Left lung (tissue), 10 donors: ENCODE data around the gene EXD2. TPM values are rescaled to one million over a fixed set of nuclear protein-coding genes. Genes with fewer than 3 reads are reported as not detected.

Source experiments
- ATAC-seq: fragments of 200-7000 bp; cut with Tn5 transposase; one replicate; pipeline ENCODE4 v1.9.1; 2020; ENCODE audit warnings: moderate library complexity
- DNase-seq, 4 donors: peaks; one replicate each; pipeline ENCODE4 v3.0.0-alpha.2; 2013 to 2020
- H3K27ac ChIP-seq, 2 donors: fragments of 200-600 bp; sonication (generic) in 1 of 2; one replicate each; pipeline versions ENCODE4 v1.5.0 to v1.8.0; 2020 to 2021
- H3K27me3 ChIP-seq, 2 donors: fragments of 200-600 bp; sonication (generic) in 1 of 2; one replicate each; pipeline versions ENCODE4 v1.5.0 to v1.8.0; 2020 to 2021
- H3K36me3 ChIP-seq, 2 donors: fragments of 200-600 bp; sonication (generic) in 1 of 2; one replicate each; pipeline versions ENCODE4 v1.5.0 to v1.8.0; 2020 to 2021
- H3K4me1 ChIP-seq, 2 donors: fragments of 200-600 bp; one replicate each; pipeline ENCODE4 v1.8.0; 2021
- H3K4me3 ChIP-seq, 2 donors: fragments of 200-600 bp; sonication (generic) in 1 of 2; one replicate each; pipeline versions ENCODE4 v1.5.0 to v1.8.0; 2020 to 2021; ENCODE audit warnings: mild to moderate bottlenecking in 1 of 2
- H3K9me3 ChIP-seq, 2 donors: fragments of 200-600 bp; sonication (generic) in 1 of 2; one replicate each; pipeline versions ENCODE4 v1.5.0 to v1.8.0; 2020 to 2021
- CTCF ChIP-seq, 2 donors: fragments of 200-600 bp; sonication (generic) in 1 of 2; IDR thresholded peaks; one replicate each; pipeline versions ENCODE4 v1.5.0 to v1.8.0; 2021; ENCODE audit warnings: antibody characterized with exemption in 2 of 2
- intact Hi-C, 2 donors: fragments of 100-400 bp; cut with DNase I; formaldehyde crosslinking; loops; one replicate each; pipeline versions ENCODE4 v1.11.2 to v1.14.2; 2022
- polyA plus RNA-seq, 6 donors: library from polyadenylated mRNA; unstranded; fragments of 120-200 nt; gene quantifications; one replicate each; pipeline ENCODE4 v1.2.1, GENCODE V29; 2013; ENCODE audit not compliant: insufficient read length in 6 of 6
- total RNA-seq, 2 donors: library from RNA; stranded (reverse); fragmentation: NEBNext Ultra II Directional; extraction: Animal tissue kit (Norgen Biotek cat#: 25700); gene quantifications; one replicate each; pipeline ENCODE4 v1.2.1, GENCODE V29; 2021
- donor health status: DM: no; HTN: yes; CAD: no.
- donor health status: DM: no; HTN: no; CAD: no.

The EXD2 gene
- total and polyA plus RNA-seq, 8 donors = 24.0 to 39.0 (median 31.4) TPM

DNA sequence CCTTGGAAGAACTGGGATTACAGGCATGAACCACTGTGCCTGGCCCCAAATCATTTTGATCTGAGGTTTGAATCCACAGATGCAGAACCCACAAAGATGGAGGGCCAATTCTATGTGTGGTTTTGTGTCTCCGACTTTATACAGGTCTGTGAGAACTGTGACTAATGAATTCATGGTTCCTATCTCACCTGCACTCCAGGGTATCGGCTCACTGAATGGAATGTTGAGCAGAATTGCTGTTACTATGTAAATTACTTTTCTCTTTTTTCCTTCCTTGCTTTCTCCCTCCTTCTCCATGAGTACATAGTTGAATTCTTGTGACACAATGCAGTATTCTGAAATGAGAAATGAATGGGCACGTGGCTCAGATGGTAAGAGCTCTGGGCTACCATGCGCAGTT, 47.6 kb downstream of the EXD2 start:
- ATAC-seq = no peak
- DNase-seq = no peak

DNA sequence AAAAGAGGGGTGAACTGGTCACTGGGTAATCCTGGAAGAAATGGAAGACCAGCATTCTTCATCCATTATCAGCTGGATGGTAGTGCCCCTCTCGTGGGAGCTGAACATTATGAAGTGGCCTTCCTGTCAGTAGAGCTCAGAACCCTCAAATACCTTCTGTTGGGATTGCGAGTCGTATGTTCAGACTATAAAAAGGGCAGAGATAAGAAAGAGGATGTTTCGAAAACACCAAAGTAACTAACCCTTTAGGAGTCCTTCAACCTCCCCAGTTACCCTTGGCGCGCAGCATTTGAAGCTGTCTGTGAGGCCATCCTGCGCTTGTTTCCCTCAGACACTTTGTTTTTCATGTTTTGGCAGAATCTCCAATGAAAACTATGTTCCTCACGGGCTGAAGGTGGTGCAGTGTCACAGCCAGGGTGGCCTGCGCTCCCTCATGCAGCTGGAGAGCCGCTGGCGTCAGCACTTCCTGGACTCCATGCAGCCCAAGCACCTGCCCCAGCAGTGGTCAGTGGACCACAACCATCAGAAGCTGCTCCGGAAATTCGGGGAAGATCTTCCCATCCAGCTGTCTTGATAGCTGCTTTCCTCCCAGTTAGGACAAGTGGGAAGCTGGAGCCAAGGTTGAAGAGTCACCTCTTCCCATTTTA, 49.4 kb downstream of the EXD2 start:
- peaks cover 0 to 56% of the 10 kb centered on the region in 2 donors for H3K36me3 ChIP-seq
- no peaks in the 10 kb centered on the region for H3K9me3 ChIP-seq
- intact Hi-C loops = loop anchor here in 1 of 2 donors (5.0 kb wide), 1 partner anchor 222 kb away; no protein-coding TSS in a partner anchor
- no peak overlapping the region for H3K4me3 ChIP-seq
- H3K27me3 ChIP-seq = no peaks in the 10 kb centered on the region
- no peak overlapping the region for H3K27ac ChIP-seq
- peaks cover 0 to 2% of the 10 kb centered on the region in 2 donors for H3K4me1 ChIP-seq
- ATAC-seq (no peak), DNase-seq (no peak)
- TF ChIP-seq CTCF (IDR thresholded peaks at IDR 0.05) = no peak

More for the DNA sequence above, 47.6 kb downstream of the EXD2 start:
- Histone ChIP-seq H3K4me1 (peaks cover 0 to 2% of the 10 kb centered on the region in 2 donors), H3K27me3 (no peaks in the 10 kb centered on the region), H3K36me3 (peaks cover 0 to 68% of the 10 kb centered on the region in 2 donors), H3K27ac (no peak overlapping the region), H3K9me3 (no peaks in the 10 kb centered on the region), H3K4me3 (no peak overlapping the region)
- TF ChIP-seq CTCF (IDR thresholded peaks at IDR 0.05) = no peak
- intact Hi-C loops = no loop called here

DNA sequence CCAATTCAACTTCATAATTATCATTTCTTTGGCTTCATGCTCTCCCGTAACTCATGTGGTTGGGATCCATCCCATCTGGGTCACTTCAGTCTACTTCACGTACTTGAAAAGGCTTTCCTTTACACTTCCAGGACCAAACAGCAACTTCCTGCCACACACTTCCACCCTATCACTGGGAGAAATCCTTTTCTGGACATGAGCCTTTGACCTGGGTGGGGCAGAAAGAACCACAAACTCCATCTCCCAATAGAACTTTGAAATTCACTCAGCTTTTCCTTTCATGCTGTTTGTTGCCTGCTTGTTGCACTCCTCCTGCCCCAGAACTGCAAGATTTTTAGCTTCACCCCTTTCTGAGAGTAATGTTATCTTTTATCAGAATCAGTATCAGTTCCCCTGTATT, 50.3 kb downstream of the EXD2 start:
- H3K27me3 ChIP-seq = no peaks in the 10 kb centered on the region
- peaks cover 0 to 47% of the 10 kb centered on the region in 2 donors for H3K36me3 ChIP-seq
- no peak for TF ChIP-seq CTCF (IDR thresholded peaks at IDR 0.05)
- no peak for ATAC-seq
- H3K27ac ChIP-seq = no peak overlapping the region
- intact Hi-C loops = loop anchor here in 1 of 2 donors (5.0 kb wide), 1 partner anchor 221 kb away; no protein-coding TSS in a partner anchor
- no peak overlapping the region for H3K4me3 ChIP-seq
- DNase-seq = no peak
- peaks cover 0 to 2% of the 10 kb centered on the region in 2 donors for H3K4me1 ChIP-seq
- no peaks in the 10 kb centered on the region for H3K9me3 ChIP-seq

DNA sequence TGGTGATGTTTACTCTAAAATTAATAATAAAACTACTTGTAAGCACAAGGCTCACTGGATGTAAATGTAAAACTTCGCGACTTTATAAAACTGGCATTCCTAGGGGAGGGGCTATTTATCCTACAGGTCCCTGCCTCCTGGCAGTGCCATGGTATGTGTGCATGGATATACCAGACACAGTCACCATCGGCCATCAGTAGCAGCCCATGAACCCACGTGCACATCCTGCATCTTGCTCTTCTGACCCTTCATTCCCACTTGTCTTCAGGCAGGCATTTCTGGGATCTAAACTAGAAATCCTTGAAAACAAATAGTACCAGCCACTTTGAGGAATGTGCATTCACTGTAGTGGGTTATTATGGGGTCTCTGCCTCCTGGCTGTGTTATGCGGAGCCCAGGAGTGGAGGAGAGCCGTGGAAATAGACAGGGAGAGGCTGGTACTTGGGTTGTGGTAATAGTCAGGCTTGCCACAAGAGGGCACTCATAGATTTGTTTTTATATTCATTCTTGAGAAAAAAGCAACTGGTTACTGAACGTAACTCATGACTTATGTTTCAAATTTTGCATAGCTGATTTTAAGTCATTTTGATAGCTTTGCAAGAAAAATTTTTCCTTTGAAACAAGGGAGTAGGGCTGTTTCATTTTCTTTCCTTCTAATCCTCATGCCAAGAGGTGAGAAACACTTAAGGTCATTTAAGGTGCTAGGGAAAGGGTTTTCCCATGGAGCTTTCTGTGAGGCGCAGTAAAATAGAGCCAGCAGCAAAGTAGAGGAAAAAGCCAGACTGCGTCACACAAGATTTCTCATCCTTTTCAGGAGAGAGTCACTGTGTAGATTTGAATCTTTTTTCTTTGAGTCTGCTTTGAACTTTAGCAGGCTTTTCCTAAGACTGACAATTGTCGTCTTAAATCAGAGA, 51.3 kb downstream of the EXD2 start:
- TF ChIP-seq CTCF (IDR thresholded peaks at IDR 0.05) = peak; percentile 76 to 78
- intact Hi-C loops = loop anchor here in 1 of 2 donors (5.0 kb wide), 1 partner anchor 220 kb away; no protein-coding TSS in a partner anchor
- Histone ChIP-seq H3K4me1 (peaks cover 0 to 2% of the 10 kb centered on the region in 2 donors), H3K36me3 (peaks cover 0 to 37% of the 10 kb centered on the region in 2 donors), H3K4me3 (no peak overlapping the region), H3K27me3 (no peaks in the 10 kb centered on the region), H3K27ac (no peak overlapping the region), H3K9me3 (no peaks in the 10 kb centered on the region)
- ATAC-seq (peak; percentile 94), DNase-seq (peak in 2 of 4 donors; percentile 62 to 72)

- no peak overlapping the region for H3K4me3 ChIP-seq
- no peak for DNase-seq
- no peaks in the 10 kb centered on the region for H3K27me3 ChIP-seq
- H3K4me1 ChIP-seq = peaks cover 0 to 2% of the 10 kb centered on the region in 2 donors
- H3K9me3 ChIP-seq = no peaks in the 10 kb centered on the region
- H3K27ac ChIP-seq = no peak overlapping the region
- no peak for ATAC-seq
- H3K36me3 ChIP-seq = peaks cover 0 to 14% of the 10 kb centered on the region in 2 donors
- intact Hi-C loops = loop anchor here in 1 of 2 donors (5.0 kb wide), 1 partner anchor 217 kb away; no protein-coding TSS in a partner anchor
- TF ChIP-seq CTCF (IDR thresholded peaks at IDR 0.05) = no peak
Measured at GRCh38 chr14:69244946-69245345, 53.6 kb downstream of the EXD2 start.
